Ovary (tissue), 9 donors: Measurements from ENCODE around the gene DGKG. TPM values are rescaled to one million over a fixed set of nuclear protein-coding genes. Genes with fewer than 3 reads are reported as not detected.

ENCODE experiments used
- DNase-seq, 5 donors: peaks; one replicate each; pipeline ENCODE4 v3.0.0-alpha.2; 2019 to 2020
- H3K27ac ChIP-seq, 2 donors: fragments of 200-600 bp; one replicate each; pipeline versions ENCODE4 v1.5.1 to v1.8.0; 2019 to 2022
- H3K27me3 ChIP-seq: fragments of 200-600 bp; one replicate; pipeline ENCODE4 v1.8.0; 2022
- H3K36me3 ChIP-seq: fragments of 200-600 bp; sonication (generic); one replicate; pipeline ENCODE4 v1.5.1; 2019
- H3K4me1 ChIP-seq: one replicate; pipeline ENCODE4 v1.8.1; 2013; ENCODE audit warnings: mild to moderate bottlenecking, moderate library complexity; ENCODE audit not compliant: insufficient read depth
- H3K4me3 ChIP-seq: fragments of 200-600 bp; sonication (generic); one replicate; pipeline ENCODE4 v1.5.1; 2017
- H3K9me3 ChIP-seq, 2 donors: fragments of 200-600 bp in 1 of 2; sonication (generic) in 1 of 2; one replicate each; pipeline versions ENCODE4 v1.5.1 to v1.8.1; 2013 to 2019; ENCODE audit warnings: mild to moderate bottlenecking in 1 of 2, moderate library complexity in 1 of 2
- EP300 ChIP-seq: sonication (generic); formaldehyde crosslinking; IDR thresholded peaks from one replicate; pipeline ENCODE4 v1.6.1; 2017; ENCODE audit warnings: antibody characterized with exemption
- POLR2A ChIP-seq: fragments of 450-650 bp; IDR thresholded peaks from one replicate; pipeline ENCODE4 v1.6.1; 2017; ENCODE audit warnings: antibody characterized with exemption, mild to moderate bottlenecking, moderate library complexity
- WGBS, 3 donors: extraction: QIAGEN DNeasy Blood & Tissue Kit in 1 of 3; methylation state at CpG; one replicate each; pipeline versions ENCODE4 v1.1.5 to v1.1.7; 2013 to 2017; 5-methylcytosine and 5-hydroxymethylcytosine counted together
- intact Hi-C, 4 donors: fragments of 100-400 bp; cut with DNase I; formaldehyde crosslinking; loops; one replicate each; pipeline versions ENCODE4 v1.11.0 to v1.15.1; 2022 to 2023
- polyA plus RNA-seq, 2 donors: library from polyadenylated mRNA; stranded (reverse); fragments of 200-250 nt in 1 of 2; fragments of 350-450 nt in 1 of 2; fragmentation: Illumina TruSeq in 1 of 2; extraction: RNeasy Lipid Tissue Mini Kit (QIAGEN cat#74804) in 1 of 2; gene quantifications; one replicate each; pipeline ENCODE4 v1.2.3, GENCODE V29; 2013 to 2014
- total RNA-seq, 7 donors: library from RNA; depleted of rRNA in 2 of 7; stranded (reverse); fragments of >200 nt in 2 of 7; fragmentation: NEBNext Ultra II Directional in 3 of 7; extraction: Animal tissue kit (Norgen Biotek cat#: 25700) in 3 of 7; gene quantifications; one replicate each; pipeline versions ENCODE4 v1.1.0 to v1.2.4, GENCODE V29; 2016 to 2023
- TF ChIP-seq, protein P1 (sequence below), 3 donors: fragments of 450-650 bp in 2 of 3; fragments of 200-600 bp in 1 of 3; IDR thresholded peaks; one replicate each; pipeline versions ENCODE4 v1.5.1 to v1.8.0; 2016 to 2022; ENCODE audit warnings: antibody characterized with exemption in 3 of 3, mild to moderate bottlenecking in 1 of 3
- donor health status: DM: no; HTN: no; CAD: no; lungs with moderate emphysema.
- donor health status: DM: no; HTN: no; CAD: no.
- donor health status: Bipolar disorder and iron deficiency.
- donor health status: DM: yes; HTN: yes; CAD: no.
- donor health status: DM: no; HTN: no; CAD: no.
- donor health status: DM: yes; HTN: yes; CAD: no.

DGKG gene
- total and polyA plus RNA-seq, 9 donors, result 1.0 to 7.0 (median 4.1) TPM

DNA sequence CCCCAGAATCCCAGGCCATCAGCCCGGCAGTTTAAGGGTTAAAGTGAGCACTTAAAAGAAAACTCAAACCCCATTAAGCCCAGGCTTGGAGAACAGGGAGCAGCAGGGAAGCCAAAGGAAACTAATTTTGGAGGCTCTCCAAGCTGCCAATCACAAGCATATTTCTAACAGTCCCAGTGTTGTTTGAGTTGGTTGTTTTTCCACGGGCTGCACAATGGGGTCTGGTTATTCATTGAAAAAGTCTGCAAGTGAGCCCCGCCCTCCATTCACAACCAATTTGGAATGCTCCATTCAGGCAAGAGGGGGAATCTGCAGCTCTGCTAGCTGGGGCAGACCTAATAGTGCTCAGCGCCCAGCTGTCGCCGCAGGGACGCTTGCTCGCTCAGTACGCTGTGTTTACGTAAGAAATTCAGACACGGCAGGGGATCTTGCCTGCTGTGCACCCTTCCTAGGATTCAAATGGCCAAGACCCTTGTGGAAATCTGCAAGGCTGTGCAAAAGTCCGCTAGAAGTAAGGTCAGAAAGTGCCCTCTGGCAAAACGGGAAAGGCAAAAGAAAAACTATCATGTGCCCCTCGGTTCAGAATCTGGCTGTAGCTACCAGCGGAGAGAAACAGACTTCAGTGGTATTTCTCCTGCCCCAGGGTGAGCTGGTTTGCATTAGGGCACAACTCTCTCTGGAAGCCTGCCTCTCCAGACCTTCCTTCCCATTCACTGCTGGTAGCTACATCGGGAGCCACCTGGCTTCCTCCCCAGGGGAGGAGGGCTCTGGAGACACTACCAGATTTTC lies 264.2 kb downstream of the DGKG start:
- H3K36me3 ChIP-seq, result no peaks in the 10 kb centered on the region
- H3K27me3 ChIP-seq, result no peaks in the 10 kb centered on the region
- WGBS, 3 donors, result 1 to 7% (median 5%) methylated on average over 16 of the region's 16 CpGs
- DNase-seq, result peak in 2 of 5 donors; percentile 13 to 21
- intact Hi-C loops, result loop anchor here in 1 of 4 donors (5.0 kb wide), 1 partner anchor 124 kb away; no protein-coding TSS in a partner anchor
- no peak for TF ChIP-seq POLR2A
- no peak for TF ChIP-seq EP300
- TF ChIP-seq, protein P1, sequence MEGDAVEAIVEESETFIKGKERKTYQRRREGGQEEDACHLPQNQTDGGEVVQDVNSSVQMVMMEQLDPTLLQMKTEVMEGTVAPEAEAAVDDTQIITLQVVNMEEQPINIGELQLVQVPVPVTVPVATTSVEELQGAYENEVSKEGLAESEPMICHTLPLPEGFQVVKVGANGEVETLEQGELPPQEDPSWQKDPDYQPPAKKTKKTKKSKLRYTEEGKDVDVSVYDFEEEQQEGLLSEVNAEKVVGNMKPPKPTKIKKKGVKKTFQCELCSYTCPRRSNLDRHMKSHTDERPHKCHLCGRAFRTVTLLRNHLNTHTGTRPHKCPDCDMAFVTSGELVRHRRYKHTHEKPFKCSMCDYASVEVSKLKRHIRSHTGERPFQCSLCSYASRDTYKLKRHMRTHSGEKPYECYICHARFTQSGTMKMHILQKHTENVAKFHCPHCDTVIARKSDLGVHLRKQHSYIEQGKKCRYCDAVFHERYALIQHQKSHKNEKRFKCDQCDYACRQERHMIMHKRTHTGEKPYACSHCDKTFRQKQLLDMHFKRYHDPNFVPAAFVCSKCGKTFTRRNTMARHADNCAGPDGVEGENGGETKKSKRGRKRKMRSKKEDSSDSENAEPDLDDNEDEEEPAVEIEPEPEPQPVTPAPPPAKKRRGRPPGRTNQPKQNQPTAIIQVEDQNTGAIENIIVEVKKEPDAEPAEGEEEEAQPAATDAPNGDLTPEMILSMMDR (IDR thresholded peaks at IDR 0.05), result no peak
- no peaks in the 10 kb centered on the region for H3K9me3 ChIP-seq
- no peak overlapping the region for H3K4me3 ChIP-seq
- no peaks in the 10 kb centered on the region for H3K4me1 ChIP-seq
- H3K27ac ChIP-seq, result no peak overlapping the region

DNA sequence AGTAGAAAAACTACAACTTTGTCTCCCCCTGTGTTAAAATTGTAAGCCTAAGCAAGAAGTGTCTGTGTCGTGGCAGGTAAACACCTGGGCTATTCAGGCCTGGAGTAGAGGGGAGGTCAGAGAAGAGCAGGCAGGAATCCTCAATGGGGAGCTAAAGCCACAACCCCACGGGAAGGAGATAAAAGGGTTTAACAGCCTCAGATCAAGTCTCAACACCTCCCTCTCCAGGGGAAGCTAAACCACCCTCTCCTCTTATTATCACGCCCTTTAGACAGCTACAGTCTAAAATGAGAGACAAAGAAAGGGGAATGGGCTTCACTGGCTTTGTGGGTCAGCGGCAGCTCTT lies 264.7 kb downstream of the DGKG start:
- no peak for TF ChIP-seq POLR2A
- TF ChIP-seq, protein P1 (IDR thresholded peaks at IDR 0.05), result no peak
- TF ChIP-seq EP300, result no peak
- WGBS, 3 donors, result 50 to 61% (median 53%) methylated on average over 4 of the region's 4 CpGs
- no peak overlapping the region for H3K4me3 ChIP-seq
- H3K27ac ChIP-seq, result no peak overlapping the region
- H3K27me3 ChIP-seq, result no peaks in the 10 kb centered on the region
- no peaks in the 10 kb centered on the region for H3K36me3 ChIP-seq
- intact Hi-C loops, result loop anchor here in 1 of 4 donors (5.0 kb wide), 1 partner anchor 125 kb away; no protein-coding TSS in a partner anchor
- DNase-seq, result no peak
- H3K4me1 ChIP-seq, result no peaks in the 10 kb centered on the region
- no peaks in the 10 kb centered on the region for H3K9me3 ChIP-seq

Other genes with a start within 250 kb of the DGKG start
- 1 to 10 TPM; 1.2 to 3.3 (median 2.2) TPM for gene CRYGS, start 182.1 kb upstream of the DGKG start, total RNA-seq
- 1 to 10 TPM; 1.6 to 2.4 TPM for gene CRYGS, start 182.1 kb upstream of the DGKG start, polyA plus RNA-seq
- 10 to 100 TPM in 5 of 7 donors, 1 to 10 TPM in 2; 8.8 to 12.4 (median 10.6) TPM for gene TBCCD1, start 205.1 kb upstream of the DGKG start, total RNA-seq
- 10 to 100 TPM in 1 of 2 donors, 1 to 10 TPM in 1; 6.9 to 11.1 TPM for gene TBCCD1, start 205.1 kb upstream of the DGKG start, polyA plus RNA-seq
- gene DNAJB11, start 208.5 kb upstream of the DGKG start, total RNA-seq, result 10 to 100 TPM; 17.7 to 33.4 (median 22.3) TPM
- gene DNAJB11, start 208.5 kb upstream of the DGKG start, polyA plus RNA-seq, result 10 to 100 TPM; 23.8 to 38.2 TPM